HL-60 (cell line): Measurements from ENCODE around the gene PSMD11.

Experiments used
- CTCF ChIP-seq: IDR thresholded peaks from one replicate; pipeline ENCODE4 v1.5.1; 2011; ENCODE audit warnings: low read length, control low read depth, inconsistent platforms; ENCODE audit not compliant: insufficient read depth
- POLR2AphosphoS5 ChIP-seq: IDR thresholded peaks from 2 replicates; pipeline ENCODE4 v1.6.1; 2012; ENCODE audit warnings: low read depth
- REST ChIP-seq: IDR thresholded peaks from 2 replicates; pipeline ENCODE4 v1.6.1; 2012; ENCODE audit warnings: low read depth; ENCODE audit not compliant: insufficient replicate concordance
- SPI1 ChIP-seq: IDR thresholded peaks from 2 replicates; pipeline ENCODE4 v1.6.1; 2012; ENCODE audit warnings: low read depth, mild to moderate bottlenecking, borderline replicate concordance

GRCh38 chr17:32464374-32464773 is 20.1 kb downstream of the PSMD11 start:
- TF ChIP-seq CTCF (no peak), POLR2AphosphoS5 (no peak), REST (no peak), SPI1 (no peak)
